ENCODE data around the gene FMN1.

FMN1 gene

GRCh38 chr15:33154351-33155166 is 40.0 kb downstream of the FMN1 start:
- DNase-seq = no peak

GRCh38 chr15:33153548-33153947 is 41.0 kb downstream of the FMN1 start:
- DNase-seq = no peak

- no peak for DNase-seq
Measured at GRCh38 chr15:33152502-33153109, 41.9 kb downstream of the FMN1 start.

DNA sequence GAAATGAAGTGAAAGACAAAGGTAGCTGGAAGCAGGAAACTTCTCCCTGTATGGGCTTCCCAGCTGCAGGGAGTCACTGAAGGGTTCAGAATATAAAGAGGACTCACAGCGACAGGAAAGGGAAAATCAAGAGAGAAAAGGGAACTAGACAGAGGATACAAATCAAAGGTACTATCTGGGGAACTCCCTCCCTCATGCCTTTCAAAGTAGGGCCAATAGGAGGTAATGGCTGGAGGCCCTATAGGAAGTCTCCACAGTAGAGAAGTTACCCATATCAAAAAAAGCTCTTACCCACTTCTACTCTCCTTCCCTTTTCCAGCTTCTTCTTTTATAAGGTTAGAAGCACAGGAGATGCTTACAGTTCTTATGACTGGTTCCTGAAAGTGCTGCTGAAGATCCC is 43.5 kb downstream of the FMN1 start:
- DNase-seq = no peak

DNA sequence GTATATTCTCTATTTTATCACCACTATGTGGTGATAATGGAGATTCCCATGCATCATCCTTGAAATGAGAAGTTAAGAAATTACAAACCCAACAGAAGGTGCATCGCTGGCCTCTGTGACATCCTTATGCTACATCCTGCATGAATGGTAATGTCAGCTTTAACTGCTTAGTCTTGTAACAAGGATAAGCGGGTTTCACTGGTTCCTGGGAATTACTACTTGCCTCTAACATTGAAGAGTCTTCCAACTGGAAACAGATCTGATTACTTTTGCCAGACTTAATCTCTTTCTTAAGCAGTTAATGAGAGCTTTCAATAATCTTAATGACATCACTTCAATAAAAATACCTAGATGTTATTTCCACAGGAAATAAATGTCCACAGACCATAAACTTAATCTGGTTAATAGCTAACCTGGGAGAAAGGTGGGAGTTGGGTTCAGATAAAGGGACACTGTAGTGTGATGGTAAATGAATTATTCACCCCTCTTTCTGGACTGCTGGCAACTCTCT is 44.0 kb downstream of the FMN1 start:
- DNase-seq = no peak

GRCh38 chr15:33149919-33150318 is 44.6 kb downstream of the FMN1 start:
- no peak for DNase-seq

GRCh38 chr15:33148129-33148751 is 46.3 kb downstream of the FMN1 start:
- DNase-seq = no peak

DNA sequence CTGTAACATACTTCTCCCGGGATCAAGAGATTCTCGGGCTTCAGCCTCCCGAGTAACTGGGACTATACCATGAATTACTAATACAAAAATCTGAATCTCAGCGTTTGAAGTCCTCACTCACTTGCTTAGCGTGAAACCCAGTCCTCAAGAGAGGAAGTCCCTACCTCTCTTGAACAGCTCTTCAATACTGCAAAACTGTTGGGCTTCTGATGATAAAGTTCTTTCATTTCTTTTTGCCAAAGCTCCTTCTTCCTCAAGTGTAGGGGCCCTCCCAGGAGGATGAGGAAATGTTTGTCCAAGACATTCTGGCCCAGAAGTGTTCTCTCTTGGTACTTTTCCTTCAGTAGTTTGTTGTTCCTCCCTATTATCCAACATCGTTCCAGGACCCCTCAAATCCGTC is 48.5 kb downstream of the FMN1 start:
- DNase-seq = no peak

GRCh38 chr15:33145447-33145846 is 49.1 kb downstream of the FMN1 start:
- DNase-seq = no peak

GRCh38 chr15:33142708-33143107 is 51.8 kb downstream of the FMN1 start:
- no peak for DNase-seq

- no peak for DNase-seq
Measured at GRCh38 chr15:33138000-33138399, 56.5 kb downstream of the FMN1 start.

DNA sequence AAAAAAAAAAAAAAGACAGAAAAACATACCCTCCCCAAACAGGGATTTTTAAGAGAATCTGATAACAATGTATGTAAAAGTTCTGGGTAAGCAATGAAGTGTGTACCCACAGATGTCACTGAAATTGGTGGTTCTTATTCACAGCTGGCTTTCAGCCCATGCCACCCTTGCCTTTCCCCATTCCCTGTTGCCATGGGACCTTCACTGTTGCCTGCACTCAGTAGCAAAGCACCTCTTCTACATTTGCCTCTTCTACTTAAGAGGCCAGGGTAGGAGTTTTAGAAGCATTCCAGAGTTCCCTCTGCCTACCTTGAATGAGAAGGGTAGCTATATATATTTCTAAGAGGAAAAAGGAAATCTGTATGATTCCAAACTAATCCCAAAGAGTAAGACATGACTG is 57.4 kb downstream of the FMN1 start:
- DNase-seq = no peak

DNA sequence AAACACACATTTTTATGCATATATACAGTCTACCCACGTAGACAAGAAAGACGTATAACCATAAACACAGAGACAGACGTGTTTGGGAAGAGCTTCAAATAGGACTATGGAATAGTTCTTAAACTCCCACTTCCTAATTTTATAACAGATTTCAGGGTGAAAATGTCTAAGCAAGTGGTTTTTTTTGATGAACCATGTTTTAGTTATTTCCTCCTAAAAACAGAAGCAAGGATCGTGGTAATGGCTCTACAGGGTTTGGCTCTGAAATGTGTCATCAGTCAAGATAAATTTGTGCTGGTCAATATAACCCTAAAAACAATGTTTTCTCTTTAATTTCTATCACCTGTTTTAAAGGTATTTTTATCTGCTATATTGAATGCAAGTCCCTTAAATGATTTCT is 58.2 kb downstream of the FMN1 start:
- DNase-seq = no peak

DNA sequence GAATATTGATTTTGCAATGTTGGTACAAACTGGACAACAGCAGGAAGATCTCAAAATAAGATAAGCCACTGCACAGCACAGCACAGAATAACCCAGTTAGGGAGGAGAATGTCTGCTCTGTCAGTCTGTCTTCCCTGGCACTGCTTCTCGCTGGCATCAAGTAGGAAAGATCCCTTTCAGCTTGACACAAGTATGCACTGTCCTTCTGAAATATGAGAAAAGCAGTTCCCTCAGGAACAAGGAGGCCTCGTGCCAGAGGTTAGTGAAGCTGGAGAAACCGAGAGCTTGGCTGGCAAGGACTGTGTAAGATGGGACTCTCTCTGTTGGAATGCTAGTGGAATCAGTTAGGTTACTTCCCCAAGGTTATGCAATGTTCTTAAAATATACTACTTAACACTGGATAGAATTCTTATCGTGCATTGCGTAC is 59.1 kb downstream of the FMN1 start:
- no peak for DNase-seq

DNA sequence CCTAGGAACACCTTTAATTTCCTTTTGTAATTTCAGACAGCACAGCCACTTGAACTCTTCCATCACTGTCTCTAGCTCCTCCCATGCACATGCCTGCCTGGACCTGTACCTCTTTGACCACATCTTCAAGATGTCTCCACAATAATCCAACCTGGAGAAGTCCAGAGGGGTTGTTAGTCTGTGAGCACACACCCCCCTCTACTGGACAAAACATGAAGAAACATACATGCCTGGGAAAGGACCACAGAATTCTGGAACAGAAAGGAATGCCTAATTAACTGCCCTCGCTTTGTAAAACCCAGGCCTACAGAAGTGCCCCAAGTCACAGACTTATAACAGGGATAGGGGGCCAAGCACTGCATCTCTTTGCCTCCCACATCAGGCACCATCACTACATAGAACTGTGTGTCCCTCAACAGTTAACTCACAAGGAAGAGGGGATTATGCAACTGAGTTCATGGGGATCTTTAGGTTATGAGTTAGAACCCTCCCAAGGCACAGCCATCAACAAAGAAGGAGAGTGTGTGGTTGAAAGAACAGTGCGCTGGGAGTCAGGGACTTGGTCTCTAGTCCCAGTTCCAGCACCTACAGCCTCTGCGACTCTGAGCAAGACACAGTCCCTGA is 61.7 kb downstream of the FMN1 start:
- DNase-seq = peak; percentile 23

DNA sequence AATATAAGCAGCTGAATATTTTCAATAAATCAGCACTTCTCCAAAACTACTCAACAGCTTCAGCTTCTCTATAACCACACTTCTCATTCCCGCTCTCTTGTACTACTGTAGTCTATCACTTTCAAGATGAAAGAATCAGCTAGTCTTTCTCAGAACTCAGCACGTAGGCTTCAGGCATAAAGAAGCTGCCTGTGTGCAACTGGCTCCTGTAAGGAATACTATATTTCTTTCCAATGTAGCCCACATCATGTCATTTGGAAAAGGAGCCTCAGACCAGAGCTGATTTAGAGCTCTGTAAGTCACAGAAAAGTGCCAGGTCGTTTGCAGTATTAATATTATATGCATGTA is 62.3 kb downstream of the FMN1 start:
- DNase-seq = no peak

GRCh38 chr15:33131552-33132232 is 62.8 kb downstream of the FMN1 start:
- DNase-seq = no peak

GRCh38 chr15:33126559-33127290 is 67.8 kb downstream of the FMN1 start:
- peak; percentile 75 for DNase-seq

GRCh38 chr15:33125894-33126537 is 68.5 kb downstream of the FMN1 start:
- no peak for DNase-seq

GRCh38 chr15:33124811-33125210 is 69.7 kb downstream of the FMN1 start:
- DNase-seq = no peak

DNA sequence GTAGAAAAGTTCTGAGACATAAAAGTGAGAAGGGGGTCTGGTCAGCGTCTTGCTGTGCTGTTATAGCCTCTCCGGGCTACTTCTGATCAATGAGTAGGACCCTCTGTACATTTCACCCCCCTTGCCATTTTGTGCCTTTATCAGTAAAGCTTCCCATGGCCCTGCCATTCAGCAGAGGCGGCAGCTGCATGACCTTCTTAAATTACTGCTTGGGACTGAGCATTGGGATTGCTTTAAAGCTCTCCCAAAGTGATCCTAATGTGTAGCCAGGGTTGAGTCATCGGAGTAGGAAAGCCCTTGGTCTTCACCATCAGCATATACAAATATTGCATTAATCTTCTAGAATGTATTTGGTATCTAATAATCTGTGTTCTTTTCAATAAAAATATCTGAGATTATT is 70.2 kb downstream of the FMN1 start:
- DNase-seq = no peak

DNA sequence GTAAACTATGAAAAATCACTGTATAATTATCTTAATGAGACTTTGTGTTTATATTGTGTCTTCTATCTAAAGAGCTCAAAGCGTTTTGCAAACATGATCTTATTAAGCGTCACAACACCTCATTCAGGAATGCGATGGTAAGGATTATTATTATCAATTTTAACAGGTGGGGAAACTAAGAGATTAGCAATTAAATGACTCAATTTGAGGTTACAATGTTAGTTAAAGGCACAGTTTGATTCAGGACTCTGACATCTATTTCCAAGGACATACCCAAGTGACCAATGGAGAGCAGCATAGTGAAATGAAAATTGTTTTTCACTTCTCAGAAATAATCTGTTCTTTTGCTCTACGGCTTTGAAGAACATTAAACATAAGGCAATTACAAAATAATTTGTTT is 74.6 kb downstream of the FMN1 start:
- peak; percentile 74 for DNase-seq

Measured in NCI-H748 treated with DMSO at 0.1 percent for 48 hours (cell line).